ENCODE measurements around the gene RND3. TPM values are rescaled to one million over a fixed set of nuclear protein-coding genes. Genes with fewer than 3 reads are reported as not detected.

RND3 gene
- total RNA-seq, 2 experiments from 2014 or later: not detected

DNA sequence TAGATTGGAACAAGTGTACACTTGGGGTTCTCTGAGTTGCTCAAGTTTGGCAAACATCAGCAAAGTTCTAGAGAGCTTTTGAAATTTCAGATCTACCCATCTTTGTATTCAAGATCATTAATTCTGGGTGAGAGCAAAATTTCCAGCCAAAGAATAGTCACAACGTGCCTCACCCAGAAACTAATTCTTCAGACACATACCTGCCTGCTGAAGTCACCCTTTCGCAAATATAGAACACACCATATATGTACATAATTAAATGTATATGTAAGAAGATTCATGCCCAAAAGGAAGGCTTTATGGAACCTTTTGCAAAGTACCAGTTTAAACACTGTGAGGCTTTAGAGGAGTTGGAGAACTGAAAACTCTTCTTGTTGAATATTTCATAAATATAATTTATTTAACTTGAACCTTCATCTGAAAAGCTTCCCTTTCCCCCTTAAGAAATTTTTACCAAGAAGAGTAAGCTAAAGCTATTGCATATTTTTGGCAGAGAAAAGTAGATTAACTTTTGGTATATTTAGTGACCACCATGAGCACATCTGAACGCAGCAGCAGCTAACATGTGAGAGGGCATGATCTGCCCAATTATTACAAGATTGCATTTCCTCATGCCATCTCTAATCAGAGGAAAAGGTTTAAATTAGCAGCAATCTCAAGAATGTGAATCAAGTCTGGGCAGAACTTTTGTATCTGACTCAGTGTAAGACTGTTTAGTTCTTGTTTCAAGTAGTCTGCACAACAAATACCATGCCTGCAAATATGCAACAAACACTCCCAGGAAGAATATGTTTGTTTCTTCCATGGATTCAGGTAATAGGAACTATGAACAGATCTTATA is 8.2 kb downstream of the RND3 start:
- H3K79me2 ChIP-seq (ENCODE audit: insufficient read depth, low read depth, low read length): no peaks in the 10 kb centered on the region
- ChIA-PET POLR2A (no interaction called here), CTCF (ENCODE audit: unreplicated experiment) (no interaction called here)
- no peaks in the 10 kb centered on the region for H3K4me1 ChIP-seq (ENCODE audit: insufficient read depth, low read length, poor library complexity, severe bottlenecking)
- intact Hi-C loops (cut with micrococcal nuclease; ENCODE audit: unreplicated experiment): no loop called here
- no peak for DNase-seq (ENCODE audit: low spot score)
- no peaks in the 10 kb centered on the region for H3K36me3 ChIP-seq (ENCODE audit: insufficient read depth, low read length)
- H4K20me1 ChIP-seq (ENCODE audit: insufficient read depth, low read length): no peaks in the 10 kb centered on the region
- no peak overlapping the region for H2AFZ ChIP-seq (ENCODE audit: low read length)
- BruUV-seq (replicated peaks): no TSS peak
- no peak overlapping the region for H3K4me2 ChIP-seq (ENCODE audit: low read length)
- H3K4me3 ChIP-seq (ENCODE audit: low read depth, low read length, poor library complexity, severe bottlenecking): no peak overlapping the region
- no peak overlapping the region for H3K27ac ChIP-seq (ENCODE audit: low read depth, low read length, poor library complexity, severe bottlenecking)
- TF ChIP-seq EZH2phosphoT487 (IDR thresholded peaks at IDR 0.05; ENCODE audit: borderline replicate concordance, low read depth, low read length): no peak
- TF ChIP-seq, protein P1, sequence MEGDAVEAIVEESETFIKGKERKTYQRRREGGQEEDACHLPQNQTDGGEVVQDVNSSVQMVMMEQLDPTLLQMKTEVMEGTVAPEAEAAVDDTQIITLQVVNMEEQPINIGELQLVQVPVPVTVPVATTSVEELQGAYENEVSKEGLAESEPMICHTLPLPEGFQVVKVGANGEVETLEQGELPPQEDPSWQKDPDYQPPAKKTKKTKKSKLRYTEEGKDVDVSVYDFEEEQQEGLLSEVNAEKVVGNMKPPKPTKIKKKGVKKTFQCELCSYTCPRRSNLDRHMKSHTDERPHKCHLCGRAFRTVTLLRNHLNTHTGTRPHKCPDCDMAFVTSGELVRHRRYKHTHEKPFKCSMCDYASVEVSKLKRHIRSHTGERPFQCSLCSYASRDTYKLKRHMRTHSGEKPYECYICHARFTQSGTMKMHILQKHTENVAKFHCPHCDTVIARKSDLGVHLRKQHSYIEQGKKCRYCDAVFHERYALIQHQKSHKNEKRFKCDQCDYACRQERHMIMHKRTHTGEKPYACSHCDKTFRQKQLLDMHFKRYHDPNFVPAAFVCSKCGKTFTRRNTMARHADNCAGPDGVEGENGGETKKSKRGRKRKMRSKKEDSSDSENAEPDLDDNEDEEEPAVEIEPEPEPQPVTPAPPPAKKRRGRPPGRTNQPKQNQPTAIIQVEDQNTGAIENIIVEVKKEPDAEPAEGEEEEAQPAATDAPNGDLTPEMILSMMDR (conservative IDR thresholded peaks at IDR 0.05; ENCODE audit: low read length): no peak
- no peaks in the 10 kb centered on the region for H3K9me2 ChIP-seq (ENCODE audit: insufficient read depth, low read length)
- no peaks in the 10 kb centered on the region for H3K9me3 ChIP-seq (ENCODE audit: low read length)

DNA sequence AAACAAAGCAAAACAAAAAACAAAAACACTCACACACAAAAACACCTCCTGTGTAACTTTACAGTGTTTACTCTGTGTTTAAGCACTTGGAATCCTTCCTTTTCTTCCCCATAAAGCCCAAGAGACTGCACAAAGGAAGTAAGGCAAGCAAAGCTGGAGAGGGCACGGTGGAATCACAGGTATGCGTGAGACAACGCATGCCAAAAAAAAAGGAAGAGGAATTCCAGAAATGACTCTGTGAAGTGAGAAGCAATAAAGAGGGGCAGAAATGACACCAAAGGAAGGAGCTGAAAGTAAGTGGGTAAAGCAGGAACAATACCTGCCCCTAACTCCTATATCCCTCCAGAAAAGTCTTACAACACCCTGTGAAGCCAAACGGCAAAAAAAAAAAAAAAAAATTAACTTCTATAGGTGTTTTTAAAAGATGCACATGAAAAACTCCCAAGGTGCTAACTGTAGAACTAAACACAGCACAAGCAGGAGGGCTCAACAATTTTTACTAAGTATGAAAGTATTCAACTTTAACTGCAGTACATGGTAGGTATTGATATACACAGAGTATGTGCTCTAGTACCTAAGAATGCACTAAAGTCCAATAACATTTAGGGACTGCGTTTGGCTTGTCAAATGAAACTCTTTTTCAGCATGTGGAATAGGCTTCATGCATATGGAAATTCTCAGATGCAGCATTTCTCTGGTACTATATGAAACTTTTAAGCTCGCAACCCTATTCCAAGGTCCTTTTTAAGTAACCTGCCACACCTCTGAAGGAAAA is 9.1 kb downstream of the RND3 start:
- H3K79me2 ChIP-seq (ENCODE audit: insufficient read depth, low read depth, low read length): no peaks in the 10 kb centered on the region
- CTCF ChIA-PET (ENCODE audit: unreplicated experiment): no interaction called here
- POLR2A ChIA-PET: interaction anchor here (0.7 kb wide), 1 partner anchor 47 kb away, joined by 4 read pairs; no protein-coding TSS in a partner anchor

More for the DNA sequence above, 9.1 kb downstream of the RND3 start:
- no peaks in the 10 kb centered on the region for H3K4me1 ChIP-seq (ENCODE audit: insufficient read depth, low read length, poor library complexity, severe bottlenecking)
- TF ChIP-seq, protein P1 (conservative IDR thresholded peaks at IDR 0.05; ENCODE audit: low read length): no peak
- TF ChIP-seq EZH2phosphoT487 (IDR thresholded peaks at IDR 0.05; ENCODE audit: borderline replicate concordance, low read depth, low read length): no peak
- no peak overlapping the region for H3K4me2 ChIP-seq (ENCODE audit: low read length)
- H3K9me2 ChIP-seq (ENCODE audit: insufficient read depth, low read length): no peaks in the 10 kb centered on the region
- intact Hi-C loops (cut with micrococcal nuclease; ENCODE audit: unreplicated experiment): no loop called here
- H4K20me1 ChIP-seq (ENCODE audit: insufficient read depth, low read length): no peaks in the 10 kb centered on the region
- H3K9me3 ChIP-seq (ENCODE audit: low read length): no peaks in the 10 kb centered on the region
- no peak for DNase-seq (ENCODE audit: low spot score)
- H3K36me3 ChIP-seq (ENCODE audit: insufficient read depth, low read length): no peaks in the 10 kb centered on the region
- BruUV-seq (replicated peaks): no TSS peak
- H3K4me3 ChIP-seq (ENCODE audit: low read depth, low read length, poor library complexity, severe bottlenecking): no peak overlapping the region
- no peak overlapping the region for H3K27ac ChIP-seq (ENCODE audit: low read depth, low read length, poor library complexity, severe bottlenecking)
- H2AFZ ChIP-seq (ENCODE audit: low read length): no peak overlapping the region
